GM18870 (cell line): ENCODE results near the gene MMP2.

Experiments used
- ATAC-seq: cut with Tn5 transposase; IDR thresholded peaks from one replicate; pipeline ENCODE4 v1.9.1; 2021; ENCODE audit warnings: moderate library complexity; ENCODE audit not compliant: unreplicated experiment

The MMP2 gene

GRCh38 chr16:55478827-55479429 lies at the start of gene MMP2:
Gene MMP2 (plus strand): TSS chr16:55479198. CDS start chr16:55479480, 282 bp downstream.
- ATAC-seq, result no peak

- ATAC-seq, result no peak
These were observed 46.0 kb upstream of the MMP2 start for GRCh38 chr16:55433030-55433429.

- no peak for ATAC-seq
These were observed 45.5 kb upstream of the MMP2 start for GRCh38 chr16:55433535-55433934.

GRCh38 chr16:55434000-55434399 lies 45.0 kb upstream of the MMP2 start:
- no peak for ATAC-seq

GRCh38 chr16:55435387-55435786 lies 43.6 kb upstream of the MMP2 start:
- ATAC-seq, result no peak

- ATAC-seq, result no peak
These were observed 42.4 kb upstream of the MMP2 start for GRCh38 chr16:55436587-55436986.

GRCh38 chr16:55437625-55438024 lies 41.4 kb upstream of the MMP2 start:
- ATAC-seq, result no peak

GRCh38 chr16:55438281-55438680 lies 40.7 kb upstream of the MMP2 start:
- no peak for ATAC-seq

GRCh38 chr16:55439101-55439690 lies 39.8 kb upstream of the MMP2 start:
- ATAC-seq, result no peak

- ATAC-seq, result no peak
These were observed 35.3 kb upstream of the MMP2 start for GRCh38 chr16:55443434-55444346.

- ATAC-seq, result no peak
These were observed 34.1 kb upstream of the MMP2 start for GRCh38 chr16:55444754-55445485.

- no peak for ATAC-seq
These were observed 31.8 kb upstream of the MMP2 start for GRCh38 chr16:55447231-55447630.

GRCh38 chr16:55452996-55453395 lies 26.0 kb upstream of the MMP2 start:
- no peak for ATAC-seq

- no peak for ATAC-seq
These were observed 25.1 kb upstream of the MMP2 start for GRCh38 chr16:55453909-55454308.

GRCh38 chr16:55454861-55455260 lies 24.1 kb upstream of the MMP2 start:
- ATAC-seq, result no peak

GRCh38 chr16:55462241-55462640 lies 16.8 kb upstream of the MMP2 start:
- ATAC-seq, result no peak

- no peak for ATAC-seq
These were observed 14.6 kb upstream of the MMP2 start for GRCh38 chr16:55464375-55464774.

GRCh38 chr16:55465077-55465896 lies 13.7 kb upstream of the MMP2 start:
- ATAC-seq, result peak; percentile 93

- ATAC-seq, result no peak
These were observed 12.8 kb upstream of the MMP2 start for GRCh38 chr16:55466209-55466608.

- no peak for ATAC-seq
These were observed 11.1 kb upstream of the MMP2 start for GRCh38 chr16:55467898-55468297.
